ENCODE data around the gene FGF1.

The FGF1 gene

DNA sequence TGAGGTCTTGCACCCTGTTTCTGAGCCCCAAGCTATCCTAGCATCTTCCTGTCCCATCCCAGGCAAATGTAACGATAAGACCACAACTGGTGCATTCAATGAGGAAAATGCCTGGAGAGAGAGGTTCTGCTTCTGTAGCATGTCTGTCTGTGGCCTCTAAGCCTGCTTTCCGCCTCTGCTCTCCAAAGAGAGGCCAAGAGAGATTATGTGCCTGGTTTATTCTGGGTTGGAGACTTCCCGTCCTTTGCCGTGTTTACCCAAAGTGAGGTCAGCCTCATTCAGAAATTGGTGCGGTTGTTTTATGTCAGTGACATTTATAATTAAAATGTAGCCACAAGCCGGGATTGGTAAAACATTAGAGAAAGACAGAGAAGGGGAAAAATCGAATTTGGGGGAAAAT is 77.8 kb downstream of the FGF1 start:
- H3K4me3 ChIP-seq (ENCODE audit: low read depth, low read length) = no peak overlapping the region
- POLR2A ChIA-PET = no interaction called here
- TF ChIP-seq ZNF629 (tag by site-specific recombination; IDR thresholded peaks at IDR 0.05) (no peak), ZNF26 (tag by site-specific recombination; IDR thresholded peaks at IDR 0.05) (no peak), ZNF768 (tag by site-specific recombination; IDR thresholded peaks at IDR 0.05) (no peak), ZNF530 (tag by site-specific recombination; IDR thresholded peaks at IDR 0.05; ENCODE audit: low read depth) (no peak), ZNF174 (tag by site-specific recombination; IDR thresholded peaks at IDR 0.05) (no peak)
- TF ChIP-seq, protein P1, sequence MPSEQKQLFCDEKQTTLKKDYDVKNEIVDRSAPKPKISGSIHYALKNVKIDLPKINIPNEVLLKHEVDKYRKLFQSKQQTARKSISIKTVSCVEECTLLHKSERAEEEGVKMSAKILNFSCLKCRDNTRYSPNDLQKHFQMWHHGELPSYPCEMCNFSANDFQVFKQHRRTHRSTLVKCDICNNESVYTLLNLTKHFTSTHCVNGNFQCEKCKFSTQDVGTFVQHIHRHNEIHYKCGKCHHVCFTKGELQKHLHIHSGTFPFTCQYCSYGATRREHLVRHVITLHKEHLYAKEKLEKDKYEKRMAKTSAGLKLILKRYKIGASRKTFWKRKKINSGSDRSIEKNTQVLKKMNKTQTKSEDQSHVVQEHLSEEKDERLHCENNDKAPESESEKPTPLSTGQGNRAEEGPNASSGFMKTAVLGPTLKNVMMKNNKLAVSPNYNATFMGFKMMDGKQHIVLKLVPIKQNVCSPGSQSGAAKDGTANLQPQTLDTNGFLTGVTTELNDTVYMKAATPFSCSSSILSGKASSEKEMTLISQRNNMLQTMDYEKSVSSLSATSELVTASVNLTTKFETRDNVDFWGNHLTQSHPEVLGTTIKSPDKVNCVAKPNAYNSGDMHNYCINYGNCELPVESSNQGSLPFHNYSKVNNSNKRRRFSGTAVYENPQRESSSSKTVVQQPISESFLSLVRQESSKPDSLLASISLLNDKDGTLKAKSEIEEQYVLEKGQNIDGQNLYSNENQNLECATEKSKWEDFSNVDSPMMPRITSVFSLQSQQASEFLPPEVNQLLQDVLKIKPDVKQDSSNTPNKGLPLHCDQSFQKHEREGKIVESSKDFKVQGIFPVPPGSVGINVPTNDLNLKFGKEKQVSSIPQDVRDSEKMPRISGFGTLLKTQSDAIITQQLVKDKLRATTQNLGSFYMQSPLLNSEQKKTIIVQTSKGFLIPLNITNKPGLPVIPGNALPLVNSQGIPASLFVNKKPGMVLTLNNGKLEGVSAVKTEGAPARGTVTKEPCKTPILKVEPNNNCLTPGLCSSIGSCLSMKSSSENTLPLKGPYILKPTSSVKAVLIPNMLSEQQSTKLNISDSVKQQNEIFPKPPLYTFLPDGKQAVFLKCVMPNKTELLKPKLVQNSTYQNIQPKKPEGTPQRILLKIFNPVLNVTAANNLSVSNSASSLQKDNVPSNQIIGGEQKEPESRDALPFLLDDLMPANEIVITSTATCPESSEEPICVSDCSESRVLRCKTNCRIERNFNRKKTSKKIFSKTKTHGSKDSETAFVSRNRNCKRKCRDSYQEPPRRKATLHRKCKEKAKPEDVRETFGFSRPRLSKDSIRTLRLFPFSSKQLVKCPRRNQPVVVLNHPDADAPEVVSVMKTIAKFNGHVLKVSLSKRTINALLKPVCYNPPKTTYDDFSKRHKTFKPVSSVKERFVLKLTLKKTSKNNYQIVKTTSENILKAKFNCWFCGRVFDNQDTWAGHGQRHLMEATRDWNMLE (tag by site-specific recombination; conservative IDR thresholded peaks at IDR 0.05; ENCODE audit: low read depth) = no peak
- no peaks in the 10 kb centered on the region for H3K9me3 ChIP-seq (ENCODE audit: control insufficient read depth, insufficient read depth, low read depth, low read length)
- H3K36me3 ChIP-seq (ENCODE audit: control insufficient read depth in 2 of 2, insufficient read depth in 1 of 2, low read length in 2 of 2) = no peaks in the 10 kb centered on the region
- CTCF ChIA-PET = interaction anchor here (0.6 to 5.0 kb wide), 3 partner anchors 18 to 105 kb away, joined by 4 to 40 read pairs (median 16); no protein-coding TSS in a partner anchor
- no peaks in the 10 kb centered on the region for H3K4me1 ChIP-seq (ENCODE audit: control insufficient read depth, insufficient read depth, low read length)
- H3K27ac ChIP-seq (ENCODE audit: extremely low read depth, low read depth, low read length) = no peak overlapping the region

- Histone ChIP-seq H3K9me3 (ENCODE audit: control insufficient read depth, insufficient read depth, low read depth, low read length) (no peaks in the 10 kb centered on the region), H3K27ac (ENCODE audit: extremely low read depth, low read depth, low read length) (no peak overlapping the region), H3K4me3 (ENCODE audit: low read depth, low read length) (no peak overlapping the region), H3K36me3 (ENCODE audit: control insufficient read depth in 2 of 2, insufficient read depth in 1 of 2, low read length in 2 of 2) (no peaks in the 10 kb centered on the region), H3K4me1 (ENCODE audit: control insufficient read depth, insufficient read depth, low read length) (peaks cover 7% of the 10 kb centered on the region)
- ChIA-PET CTCF (interaction anchor here (1.4 to 5.0 kb wide), 4 partner anchors 19 to 107 kb away, joined by 5 to 40 read pairs (median 17); no protein-coding TSS in a partner anchor), POLR2A (no interaction called here)
- TF ChIP-seq ZNF23 (tag by site-specific recombination; IDR thresholded peaks at IDR 0.05; ENCODE audit: borderline replicate concordance) = no peak
- no peak for TF ChIP-seq HOXC10 (CRISPR knock-in tag; IDR thresholded peaks at IDR 0.05)
- TF ChIP-seq KLF1 (tag by site-specific recombination; IDR thresholded peaks at IDR 0.05) = no peak
- TF ChIP-seq, protein P2, sequence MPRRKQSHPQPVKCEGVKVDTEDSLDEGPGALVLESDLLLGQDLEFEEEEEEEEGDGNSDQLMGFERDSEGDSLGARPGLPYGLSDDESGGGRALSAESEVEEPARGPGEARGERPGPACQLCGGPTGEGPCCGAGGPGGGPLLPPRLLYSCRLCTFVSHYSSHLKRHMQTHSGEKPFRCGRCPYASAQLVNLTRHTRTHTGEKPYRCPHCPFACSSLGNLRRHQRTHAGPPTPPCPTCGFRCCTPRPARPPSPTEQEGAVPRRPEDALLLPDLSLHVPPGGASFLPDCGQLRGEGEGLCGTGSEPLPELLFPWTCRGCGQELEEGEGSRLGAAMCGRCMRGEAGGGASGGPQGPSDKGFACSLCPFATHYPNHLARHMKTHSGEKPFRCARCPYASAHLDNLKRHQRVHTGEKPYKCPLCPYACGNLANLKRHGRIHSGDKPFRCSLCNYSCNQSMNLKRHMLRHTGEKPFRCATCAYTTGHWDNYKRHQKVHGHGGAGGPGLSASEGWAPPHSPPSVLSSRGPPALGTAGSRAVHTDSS (tag by site-specific recombination; IDR thresholded peaks at IDR 0.05) = no peak
These were observed 80.3 kb downstream of the FGF1 start for GRCh38 chr5:142605611-142606010.

GRCh38 chr5:142602720-142603245 is 83.1 kb downstream of the FGF1 start:
- no peak overlapping the region for H3K4me3 ChIP-seq (ENCODE audit: low read depth, low read length)
- H3K9me3 ChIP-seq (ENCODE audit: control insufficient read depth, insufficient read depth, low read depth, low read length) = no peaks in the 10 kb centered on the region
- peaks cover 21% of the 10 kb centered on the region for H3K4me1 ChIP-seq (ENCODE audit: control insufficient read depth, insufficient read depth, low read length)
- ChIA-PET CTCF (interaction anchor here (0.5 to 5.3 kb wide), 7 partner anchors 8 to 492 kb away, joined by 3 to 48 read pairs (median 5); no protein-coding TSS in a partner anchor), POLR2A (no interaction called here)
- H3K36me3 ChIP-seq (ENCODE audit: control insufficient read depth in 2 of 2, insufficient read depth in 1 of 2, low read length in 2 of 2) = no peaks in the 10 kb centered on the region
- no peak overlapping the region for H3K27ac ChIP-seq (ENCODE audit: extremely low read depth, low read depth, low read length)
- TF ChIP-seq ZNF48 (tag by site-specific recombination; IDR thresholded peaks at IDR 0.05) (no peak), KLF16 (tag by site-specific recombination; IDR thresholded peaks at IDR 0.05) (no peak), ZBTB7A (tag by site-specific recombination; IDR thresholded peaks at IDR 0.05; ENCODE audit: low read depth) (no peak), SP3 (tag by site-specific recombination; IDR thresholded peaks at IDR 0.05) (no peak), TRIM28 (IDR thresholded peaks at IDR 0.05; ENCODE audit: borderline replicate concordance, low read length) (no peak), ZNF26 (tag by site-specific recombination; IDR thresholded peaks at IDR 0.05) (no peak), ZNF16 (tag by site-specific recombination; IDR thresholded peaks at IDR 0.05; ENCODE audit: low read depth) (no peak), KLF7 (tag by site-specific recombination; IDR thresholded peaks at IDR 0.05; ENCODE audit: borderline replicate concordance) (no peak), ZFHX2 (tag by site-specific recombination; conservative IDR thresholded peaks at IDR 0.05) (no peak), ZNF292 (tag by site-specific recombination; IDR thresholded peaks at IDR 0.05; ENCODE audit: borderline replicate concordance, low read depth) (no peak)
- TF ChIP-seq, protein P3, sequence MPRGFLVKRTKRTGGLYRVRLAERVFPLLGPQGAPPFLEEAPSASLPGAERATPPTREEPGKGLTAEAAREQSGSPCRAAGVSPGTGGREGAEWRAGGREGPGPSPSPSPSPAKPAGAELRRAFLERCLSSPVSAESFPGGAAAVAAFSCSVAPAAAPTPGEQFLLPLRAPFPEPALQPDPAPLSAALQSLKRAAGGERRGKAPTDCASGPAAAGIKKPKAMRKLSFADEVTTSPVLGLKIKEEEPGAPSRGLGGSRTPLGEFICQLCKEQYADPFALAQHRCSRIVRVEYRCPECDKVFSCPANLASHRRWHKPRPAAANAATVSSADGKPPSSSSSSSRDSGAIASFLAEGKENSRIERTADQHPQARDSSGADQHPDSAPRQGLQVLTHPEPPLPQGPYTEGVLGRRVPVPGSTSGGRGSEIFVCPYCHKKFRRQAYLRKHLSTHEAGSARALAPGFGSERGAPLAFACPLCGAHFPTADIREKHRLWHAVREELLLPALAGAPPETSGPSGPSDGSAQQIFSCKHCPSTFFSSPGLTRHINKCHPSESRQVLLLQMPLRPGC (tag by site-specific recombination; IDR thresholded peaks at IDR 0.05) = no peak
